ENCODE data around the gene LMO7.

Gene LMO7

DNA sequence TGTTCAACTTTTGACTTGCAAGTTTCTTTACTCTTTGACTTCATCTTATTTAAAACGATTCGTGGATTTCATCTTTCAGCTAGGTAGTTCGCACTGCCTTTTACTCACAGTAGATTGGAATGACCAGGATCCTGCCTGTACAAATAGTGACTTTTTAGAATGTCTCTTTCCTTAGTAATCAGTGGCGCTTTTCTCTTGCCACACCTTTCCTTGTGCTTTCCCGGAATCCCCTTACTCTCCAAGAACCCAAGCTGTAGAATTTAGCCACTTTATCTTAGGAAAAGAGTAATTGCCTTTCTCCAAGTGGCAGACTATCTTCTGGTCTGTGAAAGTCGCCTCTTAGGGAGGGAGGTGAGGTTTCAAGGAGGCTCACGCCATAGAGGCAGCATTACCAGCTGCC, 123.4 kb downstream of the LMO7 start:
- TF ChIP-seq, protein P1, sequence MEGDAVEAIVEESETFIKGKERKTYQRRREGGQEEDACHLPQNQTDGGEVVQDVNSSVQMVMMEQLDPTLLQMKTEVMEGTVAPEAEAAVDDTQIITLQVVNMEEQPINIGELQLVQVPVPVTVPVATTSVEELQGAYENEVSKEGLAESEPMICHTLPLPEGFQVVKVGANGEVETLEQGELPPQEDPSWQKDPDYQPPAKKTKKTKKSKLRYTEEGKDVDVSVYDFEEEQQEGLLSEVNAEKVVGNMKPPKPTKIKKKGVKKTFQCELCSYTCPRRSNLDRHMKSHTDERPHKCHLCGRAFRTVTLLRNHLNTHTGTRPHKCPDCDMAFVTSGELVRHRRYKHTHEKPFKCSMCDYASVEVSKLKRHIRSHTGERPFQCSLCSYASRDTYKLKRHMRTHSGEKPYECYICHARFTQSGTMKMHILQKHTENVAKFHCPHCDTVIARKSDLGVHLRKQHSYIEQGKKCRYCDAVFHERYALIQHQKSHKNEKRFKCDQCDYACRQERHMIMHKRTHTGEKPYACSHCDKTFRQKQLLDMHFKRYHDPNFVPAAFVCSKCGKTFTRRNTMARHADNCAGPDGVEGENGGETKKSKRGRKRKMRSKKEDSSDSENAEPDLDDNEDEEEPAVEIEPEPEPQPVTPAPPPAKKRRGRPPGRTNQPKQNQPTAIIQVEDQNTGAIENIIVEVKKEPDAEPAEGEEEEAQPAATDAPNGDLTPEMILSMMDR (IDR thresholded peaks at IDR 0.05) = no peak
- no peak overlapping the region for H3K4me3 ChIP-seq
- H3K27ac ChIP-seq = no peak overlapping the region
- no peak for DNase-seq (ENCODE audit: low spot score)

DNA sequence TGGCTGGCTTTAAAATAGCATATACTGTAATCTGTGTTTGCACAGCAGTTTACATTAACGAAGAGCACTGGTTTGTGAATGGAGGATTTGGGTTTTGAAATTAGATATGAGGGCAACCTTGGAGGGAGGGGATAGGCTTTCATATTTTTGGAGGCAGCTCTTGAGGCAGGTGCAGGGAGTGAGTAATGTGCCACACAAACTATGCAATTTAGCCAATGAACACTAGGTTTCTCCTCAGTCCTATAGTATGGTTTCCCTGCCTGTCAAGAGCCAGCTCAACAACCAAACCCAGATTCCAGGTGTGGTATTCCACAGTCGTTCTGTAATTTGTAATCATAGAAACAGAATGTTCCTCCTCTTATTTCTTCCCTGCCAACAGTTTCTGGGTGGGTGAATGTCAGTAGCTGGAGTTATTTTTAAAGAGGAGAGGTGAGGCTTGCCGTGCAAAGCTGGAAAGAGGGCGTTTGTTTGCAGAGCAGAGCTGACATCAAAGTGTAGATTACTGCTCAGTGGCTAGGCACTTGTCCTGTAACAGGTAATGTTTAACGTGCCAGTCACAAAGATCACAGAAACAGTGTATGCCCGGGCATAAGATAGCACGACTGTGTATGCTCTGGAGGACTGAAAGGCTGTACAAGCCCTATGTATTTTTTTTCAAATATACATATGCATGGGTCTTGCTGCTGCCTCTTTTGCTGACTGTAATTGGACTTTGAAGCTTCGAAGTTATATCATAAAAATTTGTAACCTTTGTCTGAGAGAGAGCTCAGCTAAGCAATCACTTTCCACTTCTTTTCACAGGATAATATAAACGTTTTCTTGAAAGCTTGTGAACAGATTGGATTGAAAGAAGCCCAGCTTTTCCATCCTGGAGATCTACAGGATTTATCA, 124.2 kb downstream of the LMO7 start:
- Histone ChIP-seq H3K27ac (peak overlapping the region; percentile 53 to 66), H3K4me3 (peak overlapping the region; percentile 58)
- TF ChIP-seq, protein P1 (IDR thresholded peaks at IDR 0.05) = no peak
- DNase-seq (ENCODE audit: low spot score) = no peak

DNA sequence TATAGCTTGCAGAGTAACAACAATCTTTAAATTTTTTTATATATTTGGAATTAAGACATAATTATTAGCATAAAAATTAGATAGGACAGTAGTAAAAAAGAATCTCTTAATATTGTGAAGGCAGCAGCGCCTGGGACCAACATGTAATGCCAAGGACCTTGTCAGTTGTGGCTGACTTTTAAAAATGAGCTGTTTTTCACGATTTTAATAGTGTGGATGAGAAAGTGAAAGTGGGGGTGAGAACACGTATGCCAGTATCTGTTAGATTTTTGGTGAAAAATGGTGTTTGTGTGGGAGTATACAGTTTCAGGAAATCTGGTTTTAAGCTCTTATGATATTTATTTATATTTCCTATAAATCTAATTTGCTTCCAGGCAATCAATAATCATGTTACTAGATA, 125.2 kb downstream of the LMO7 start:
- Histone ChIP-seq H3K4me3 (peak overlapping the region; percentile 58), H3K27ac (peak overlapping the region in 1 of 2 donors; percentile 66)
- TF ChIP-seq, protein P1 (IDR thresholded peaks at IDR 0.05) = no peak
- DNase-seq (ENCODE audit: low spot score) = no peak

DNA sequence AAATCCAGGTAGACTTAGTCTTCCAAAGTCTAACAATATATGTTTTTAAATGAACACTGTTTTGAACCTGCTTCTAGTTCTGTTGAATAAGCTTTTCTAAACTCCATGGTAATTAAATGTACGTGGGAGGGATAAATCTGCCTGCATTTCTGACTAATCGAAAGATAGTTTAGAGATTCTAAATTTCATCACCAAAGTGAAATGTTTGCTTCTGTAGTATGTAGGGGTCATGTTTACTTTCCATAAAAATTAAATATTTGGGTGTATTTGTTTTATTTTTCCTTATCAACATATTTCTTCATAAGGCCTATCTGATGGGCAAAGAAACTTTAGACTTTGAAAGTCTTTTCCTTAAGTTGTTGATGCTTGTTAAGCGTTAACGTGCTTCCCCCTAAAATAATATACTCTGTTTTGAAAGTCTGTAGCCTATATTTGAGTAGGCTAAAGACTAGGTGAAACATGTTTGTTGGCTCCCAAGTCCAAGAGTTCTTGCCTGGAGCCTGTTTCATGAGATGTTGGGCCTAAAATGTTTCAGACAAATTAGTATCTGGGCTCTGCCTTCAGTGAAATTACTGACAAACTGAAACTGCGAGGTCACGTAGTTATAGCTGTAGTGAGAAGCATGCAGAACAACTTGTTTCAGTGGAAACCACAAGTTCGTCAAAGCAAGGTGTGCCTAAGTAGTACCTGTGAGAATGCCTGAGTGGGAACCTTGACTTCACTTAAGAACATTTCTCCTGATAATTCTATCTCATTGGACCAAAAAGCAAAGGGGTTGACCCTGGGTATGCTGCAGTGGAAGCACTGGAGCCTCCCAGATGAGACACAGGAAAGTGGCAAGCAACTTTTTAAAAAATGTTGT, 126.2 kb downstream of the LMO7 start:
- Histone ChIP-seq H3K27ac (peak overlapping the region; percentile 66 to 69), H3K4me3 (peak overlapping the region; percentile 58)
- no peak for DNase-seq (ENCODE audit: low spot score)
- TF ChIP-seq, protein P1 (IDR thresholded peaks at IDR 0.05) = no peak

DNA sequence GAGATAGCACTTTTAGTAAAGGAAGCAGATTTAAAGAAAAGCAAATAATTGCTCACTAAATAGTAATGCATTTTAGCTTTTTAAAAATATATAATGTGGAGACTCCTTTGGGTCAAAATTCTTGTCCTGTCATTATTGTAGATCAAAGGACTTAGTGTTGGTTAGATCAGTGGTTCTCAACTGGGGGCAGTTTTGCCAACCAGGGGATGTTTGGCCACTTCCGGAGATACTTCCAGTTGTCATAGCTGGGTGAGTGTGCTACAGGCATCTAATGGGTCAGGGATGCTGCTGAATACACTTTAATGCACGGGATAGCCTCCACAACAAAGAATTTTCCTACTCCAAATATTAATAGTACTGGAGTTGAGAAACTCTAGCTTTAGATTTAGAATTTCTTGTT, 126.8 kb downstream of the LMO7 start:
- DNase-seq (ENCODE audit: low spot score) = no peak
- Histone ChIP-seq H3K27ac (peak overlapping the region; percentile 66 to 69), H3K4me3 (peak overlapping the region; percentile 58)
- TF ChIP-seq, protein P1 (IDR thresholded peaks at IDR 0.05) = no peak

DNA sequence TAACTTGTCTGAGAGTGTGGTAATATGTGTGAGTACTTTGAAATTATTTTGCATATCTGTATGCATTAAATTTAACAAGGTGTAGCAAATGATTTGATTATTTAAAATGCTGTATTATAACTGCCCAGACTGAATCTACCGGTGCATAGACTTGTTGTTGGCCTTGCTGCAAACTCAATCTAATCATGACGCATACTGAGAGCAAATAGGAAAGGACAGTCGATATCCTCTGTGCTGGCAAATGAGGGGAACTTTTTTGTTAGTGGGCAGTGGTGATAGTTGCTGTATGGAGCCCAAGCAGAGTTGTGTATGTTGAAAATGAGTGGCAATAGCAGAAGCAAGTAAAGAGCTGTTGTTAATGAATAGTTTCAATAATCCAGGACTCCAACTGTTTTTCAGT, 127.4 kb downstream of the LMO7 start:
- no peak for DNase-seq (ENCODE audit: low spot score)
- Histone ChIP-seq H3K27ac (peak overlapping the region; percentile 66 to 69), H3K4me3 (peak overlapping the region; percentile 58)
- TF ChIP-seq, protein P1 (IDR thresholded peaks at IDR 0.05) = no peak

Data from coronary artery (tissue), 2 donors.